MM.1S (cell line): Measurements from ENCODE around the gene ASB10.
A peak's percentile ranks its signal among the peaks of the same experiment; 100 is the strongest.

Experiments used
- DNase-seq: peaks from one replicate; pipeline ENCODE4 v3.0.0-alpha.2; 2015
- H2AFZ ChIP-seq: fragments of 300-600 bp; sonication (generic); 2 replicates; pipeline ENCODE4 v1.6.0; 2016; ENCODE audit warnings: antibody characterized with exemption, low read length
- H3F3A ChIP-seq: fragments of 300-600 bp; sonication (generic); 2 replicates; pipeline ENCODE4 v1.6.1; 2016; ENCODE audit warnings: mild to moderate bottlenecking, antibody characterized with exemption, low read length, moderate library complexity, mixed read lengths; ENCODE audit not compliant: insufficient read depth
- H3K27ac ChIP-seq: fragments of 300-600 bp; sonication (generic); 2 replicates; pipeline ENCODE4 v1.5.1; 2016; ENCODE audit warnings: mild to moderate bottlenecking, low read length
- H3K27me3 ChIP-seq: fragments of 300-600 bp; sonication (generic); replicated peaks from 2 replicates; pipeline ENCODE4 v1.6.0; 2016; ENCODE audit warnings: low read length; ENCODE audit not compliant: insufficient read depth
- H3K36me3 ChIP-seq: fragments of 300-600 bp; sonication (generic); replicated peaks from 2 replicates; pipeline ENCODE4 v1.6.1; 2016; ENCODE audit warnings: mild to moderate bottlenecking, low read length, mixed read lengths; ENCODE audit not compliant: insufficient read depth
- H3K4me1 ChIP-seq: fragments of 300-600 bp; sonication (generic); 2 replicates; pipeline ENCODE4 v1.6.1; 2016; ENCODE audit warnings: low read length, mixed read lengths
- H3K4me2 ChIP-seq: fragments of 300-600 bp; sonication (generic); 2 replicates; pipeline ENCODE4 v1.6.0; 2016; ENCODE audit warnings: low read depth, low read length
- H3K4me3 ChIP-seq: fragments of 300-600 bp; sonication (generic); 2 replicates; pipeline ENCODE4 v1.5.1; 2016; ENCODE audit warnings: low read length, mixed read lengths
- H3K79me2 ChIP-seq: fragments of 300-600 bp; sonication (generic); 2 replicates; pipeline ENCODE4 v1.6.1; 2016; ENCODE audit warnings: mixed run types, low read length, mixed read lengths
- H3K9ac ChIP-seq: fragments of 300-600 bp; sonication (generic); 2 replicates; pipeline ENCODE4 v1.6.1; 2016; ENCODE audit warnings: low read length, mixed read lengths
- H3K9me2 ChIP-seq: fragments of 300-600 bp; sonication (generic); replicated peaks from 2 replicates; pipeline ENCODE4 v1.6.1; 2016; ENCODE audit warnings: mild to moderate bottlenecking, low read length, mixed read lengths; ENCODE audit not compliant: insufficient read depth
- H3K9me3 ChIP-seq: fragments of 300-600 bp; sonication (generic); replicated peaks from 2 replicates; pipeline ENCODE4 v1.6.1; 2016; ENCODE audit warnings: mild to moderate bottlenecking, low read length, mixed read lengths; ENCODE audit not compliant: insufficient read depth
- H4K20me1 ChIP-seq: fragments of 300-600 bp; sonication (generic); 2 replicates; pipeline ENCODE4 v1.6.1; 2016; ENCODE audit warnings: mild to moderate bottlenecking, low read length, moderate library complexity, mixed read lengths; ENCODE audit not compliant: insufficient read depth
- CTCF ChIP-seq: fragments of 300-600 bp; sonication (generic); IDR thresholded peaks from 2 replicates; pipeline ENCODE4 v1.5.1; 2016; ENCODE audit warnings: antibody characterized with exemption, low read length, mixed read lengths
- EZH2 ChIP-seq: fragments of 300-600 bp; sonication (generic); optimal IDR thresholded peaks from 2 replicates; pipeline ENCODE3; 2017; ENCODE audit warnings: low read depth, mild to moderate bottlenecking, antibody characterized with exemption, low read length, mixed read lengths
- EZH2phosphoT487 ChIP-seq: fragments of 300-600 bp; sonication (generic); IDR thresholded peaks from 2 replicates; pipeline ENCODE4 v1.6.1; 2018; ENCODE audit warnings: antibody characterized with exemption, low read length

Gene ASB10

GRCh38 chr7:151175793-151176311 lies 11.2 kb downstream of the ASB10 start:
- Histone ChIP-seq H3K27me3 (peaks cover 88% of the 10 kb centered on the region), H3K4me3 (no peak overlapping the region), H3K9me2 (no peaks in the 10 kb centered on the region), H3K36me3 (no peaks in the 10 kb centered on the region), H3K9ac (no peak overlapping the region), H3K79me2 (no peaks in the 10 kb centered on the region), H3K27ac (no peak overlapping the region), H3K9me3 (no peaks in the 10 kb centered on the region), H3F3A (no peaks in the 10 kb centered on the region), H3K4me2 (no peak overlapping the region), H4K20me1 (no peaks in the 10 kb centered on the region), H2AFZ (no peak overlapping the region), H3K4me1 (no peaks in the 10 kb centered on the region)
- TF ChIP-seq EZH2 (no peak), CTCF (peak; percentile 40), EZH2phosphoT487 (no peak)
- DNase-seq = no peak

- DNase-seq = no peak
- Histone ChIP-seq H3K4me2 (no peak overlapping the region), H3K9ac (no peak overlapping the region), H3K27ac (no peak overlapping the region), H2AFZ (no peak overlapping the region), H3K79me2 (no peaks in the 10 kb centered on the region), H3K4me3 (no peak overlapping the region), H3K27me3 (peaks cover 83% of the 10 kb centered on the region), H3K9me3 (no peaks in the 10 kb centered on the region), H3K4me1 (no peaks in the 10 kb centered on the region), H3K36me3 (no peaks in the 10 kb centered on the region), H4K20me1 (no peaks in the 10 kb centered on the region), H3F3A (no peaks in the 10 kb centered on the region), H3K9me2 (no peaks in the 10 kb centered on the region)
- TF ChIP-seq CTCF = no peak
Measured at GRCh38 chr7:151175047-151175792, 11.8 kb downstream of the ASB10 start.

- H3K36me3 ChIP-seq = no peaks in the 10 kb centered on the region
Measured at GRCh38 chr7:151174246-151175046, 12.6 kb downstream of the ASB10 start.

More at GRCh38 chr7:151174246-151175046, 12.6 kb downstream of the ASB10 start:
- no peaks in the 10 kb centered on the region for H3K79me2 ChIP-seq
- no peak for DNase-seq
- H3F3A ChIP-seq = no peaks in the 10 kb centered on the region
- no peak overlapping the region for H3K9ac ChIP-seq
- H3K9me3 ChIP-seq = no peaks in the 10 kb centered on the region
- no peak overlapping the region for H3K4me2 ChIP-seq
- no peak overlapping the region for H2AFZ ChIP-seq
- no peaks in the 10 kb centered on the region for H3K9me2 ChIP-seq
- no peaks in the 10 kb centered on the region for H3K4me1 ChIP-seq
- no peak overlapping the region for H3K27ac ChIP-seq
- no peak overlapping the region for H3K4me3 ChIP-seq
- H3K27me3 ChIP-seq = peaks cover 83% of the 10 kb centered on the region
- TF ChIP-seq EZH2 (no peak), EZH2phosphoT487 (no peak), CTCF (no peak)
- H4K20me1 ChIP-seq = no peaks in the 10 kb centered on the region
